Measurements from ENCODE around the gene KIF16B. TPM values are rescaled to one million over a fixed set of nuclear protein-coding genes. Genes with fewer than 3 reads are reported as not detected.
A peak's percentile ranks its signal among the peaks of the same experiment; 100 is the strongest.

KIF16B gene
- total and polyA plus RNA-seq, 2 of the 13 experiments (the other 11 are each of a cell fraction or from before 2014, with no cell fraction given) = 6.9 to 18.0 TPM

DNA sequence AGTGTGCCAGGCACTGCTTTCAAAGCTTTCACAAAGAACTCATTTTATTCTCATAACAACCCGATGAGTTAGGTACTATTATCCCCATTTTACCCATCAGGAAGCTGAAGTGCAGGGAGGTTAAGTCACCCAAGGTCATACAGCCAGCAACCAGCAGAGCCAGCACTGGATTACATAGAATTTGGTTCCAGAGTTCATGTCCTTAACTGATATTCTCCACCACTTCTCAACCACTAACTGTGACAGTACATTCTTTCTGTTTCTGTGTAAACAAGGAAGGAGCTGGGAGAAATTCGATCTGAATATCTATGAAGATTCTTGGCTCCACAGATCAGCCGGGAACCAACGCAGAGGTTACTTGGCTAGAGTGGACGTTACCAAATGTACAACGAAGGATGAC lies 98.0 kb downstream of the KIF16B start (continued):
- TF ChIP-seq ZMYM3 (CRISPR knock-in tag; IDR thresholded peaks at IDR 0.05) (peak; percentile 89), TBX2 (CRISPR knock-in tag; IDR thresholded peaks at IDR 0.05; ENCODE audit: borderline replicate concordance) (peak; percentile 62; the same call in 1 of the 2 replicates), MEIS1 (CRISPR knock-in tag; IDR thresholded peaks at IDR 0.05; ENCODE audit: borderline replicate concordance) (no peak), ZNF549 (CRISPR knock-in tag; IDR thresholded peaks at IDR 0.05) (peak; percentile 65; the same call in 1 of the 2 replicates), ZNF879 (CRISPR knock-in tag; IDR thresholded peaks at IDR 0.05) (no peak), REXO4 (CRISPR knock-in tag; IDR thresholded peaks at IDR 0.05; ENCODE audit: borderline replicate concordance) (no peak), REPIN1 (CRISPR knock-in tag; IDR thresholded peaks at IDR 0.05; ENCODE audit: borderline replicate concordance, low read depth) (peak; percentile 93), ATF1 (CRISPR knock-in tag; IDR thresholded peaks at IDR 0.05) (no peak), CHD4 (IDR thresholded peaks at IDR 0.05; ENCODE audit: borderline replicate concordance, low read length) (peak; percentile 29; the same call in 1 of the 2 replicates), MYNN (CRISPR knock-in tag; IDR thresholded peaks at IDR 0.05; ENCODE audit: low read depth) (no peak), MTA1 (CRISPR knock-in tag; IDR thresholded peaks at IDR 0.05; ENCODE audit: borderline replicate concordance) (no peak; the same call in 1 of the 2 replicates), ZNF251 (CRISPR knock-in tag; IDR thresholded peaks at IDR 0.05) (no peak), ZBTB21 (CRISPR knock-in tag; IDR thresholded peaks at IDR 0.05) (peak; percentile 35; the same call in 1 of the 2 replicates), ZNF142 (CRISPR knock-in tag; IDR thresholded peaks at IDR 0.05) (no peak), SRSF9 (IDR thresholded peaks at IDR 0.05; ENCODE audit: borderline replicate concordance, insufficient read depth, low read depth, low read length, poor library complexity, severe bottlenecking) (no peak), DNMT1 (CRISPR knock-in tag; IDR thresholded peaks at IDR 0.05) (no peak), ZNF678 (CRISPR knock-in tag; IDR thresholded peaks at IDR 0.05) (no peak), GATAD2A (CRISPR knock-in tag; IDR thresholded peaks at IDR 0.05) (peak; percentile 95), NR3C1 (CRISPR knock-in tag; IDR thresholded peaks at IDR 0.05) (no peak), ELF3 (CRISPR knock-in tag; IDR thresholded peaks at IDR 0.05) (peak; percentile 100)
- TF ChIP-seq, protein P1, sequence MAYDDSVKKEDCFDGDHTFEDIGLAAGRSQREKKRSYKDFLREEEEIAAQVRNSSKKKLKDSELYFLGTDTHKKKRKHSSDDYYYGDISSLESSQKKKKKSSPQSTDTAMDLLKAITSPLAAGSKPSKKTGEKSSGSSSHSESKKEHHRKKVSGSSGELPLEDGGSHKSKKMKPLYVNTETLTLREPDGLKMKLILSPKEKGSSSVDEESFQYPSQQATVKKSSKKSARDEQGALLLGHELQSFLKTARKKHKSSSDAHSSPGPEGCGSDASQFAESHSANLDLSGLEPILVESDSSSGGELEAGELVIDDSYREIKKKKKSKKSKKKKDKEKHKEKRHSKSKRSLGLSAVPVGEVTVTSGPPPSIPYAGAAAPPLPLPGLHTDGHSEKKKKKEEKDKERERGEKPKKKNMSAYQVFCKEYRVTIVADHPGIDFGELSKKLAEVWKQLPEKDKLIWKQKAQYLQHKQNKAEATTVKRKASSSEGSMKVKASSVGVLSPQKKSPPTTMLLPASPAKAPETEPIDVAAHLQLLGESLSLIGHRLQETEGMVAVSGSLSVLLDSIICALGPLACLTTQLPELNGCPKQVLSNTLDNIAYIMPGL (CRISPR knock-in tag; IDR thresholded peaks at IDR 0.05; ENCODE audit: borderline replicate concordance in 1 of 2, low read depth in 1 of 2) = no peak; a peak in 1 of 4 replicates
- TF ChIP-seq, protein P2, sequence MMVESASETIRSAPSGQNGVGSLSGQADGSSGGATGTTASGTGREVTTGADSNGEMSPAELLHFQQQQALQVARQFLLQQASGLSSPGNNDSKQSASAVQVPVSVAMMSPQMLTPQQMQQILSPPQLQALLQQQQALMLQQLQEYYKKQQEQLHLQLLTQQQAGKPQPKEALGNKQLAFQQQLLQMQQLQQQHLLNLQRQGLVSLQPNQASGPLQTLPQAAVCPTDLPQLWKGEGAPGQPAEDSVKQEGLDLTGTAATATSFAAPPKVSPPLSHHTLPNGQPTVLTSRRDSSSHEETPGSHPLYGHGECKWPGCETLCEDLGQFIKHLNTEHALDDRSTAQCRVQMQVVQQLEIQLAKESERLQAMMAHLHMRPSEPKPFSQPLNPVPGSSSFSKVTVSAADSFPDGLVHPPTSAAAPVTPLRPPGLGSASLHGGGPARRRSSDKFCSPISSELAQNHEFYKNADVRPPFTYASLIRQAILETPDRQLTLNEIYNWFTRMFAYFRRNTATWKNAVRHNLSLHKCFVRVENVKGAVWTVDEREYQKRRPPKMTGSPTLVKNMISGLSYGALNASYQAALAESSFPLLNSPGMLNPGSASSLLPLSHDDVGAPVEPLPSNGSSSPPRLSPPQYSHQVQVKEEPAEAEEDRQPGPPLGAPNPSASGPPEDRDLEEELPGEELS (CRISPR knock-in tag; IDR thresholded peaks at IDR 0.05) = peak; percentile 67
